Measurements from ENCODE around the gene GSG1. TPM values are rescaled to one million over a fixed set of nuclear protein-coding genes. Genes with fewer than 3 reads are reported as not detected.

Gene GSG1
- polyA plus RNA-seq, 3 donors = not detected

GRCh38 chr12:13102461-13103195 lies 839 bp downstream of the GSG1 start:
- H2AFZ ChIP-seq (ENCODE audit: insufficient read depth, low read depth, low read length, poor library complexity, severe bottlenecking) = no peak overlapping the region
- H3K4me1 Mint-ChIP-seq = peaks cover 60% of the 10 kb centered on the region

More at GRCh38 chr12:13102461-13103195, 839 bp downstream of the GSG1 start:
- Histone ChIP-seq H3K4me1 (ENCODE audit: control insufficient read depth in 1 of 2, insufficient read depth in 2 of 2, low read length in 2 of 2) (peaks cover 51% of the 10 kb centered on the region in 2 donors), H3K27ac (ENCODE audit: low read depth in 1 of 2, low read length in 2 of 2) (peak overlapping the region in 1 of 2 donors; percentile 98), H3K36me3 (replicated peaks in 1 of 2; ENCODE audit: control insufficient read depth in 1 of 2, insufficient read depth in 2 of 2, low read length in 2 of 2) (no peaks in the 10 kb centered on the region), H3K4me3 (replicated peaks in 1 of 3; ENCODE audit: low read depth in 2 of 3, low read length in 3 of 3) (no peak overlapping the region), H3K4me2 (replicated peaks; ENCODE audit: extremely low read depth, low read length, poor library complexity, severe bottlenecking) (no peak overlapping the region), H4K20me1 (ENCODE audit: insufficient read depth, low read length) (no peaks in the 10 kb centered on the region), H3K9ac (ENCODE audit: insufficient read depth, low read length, poor library complexity, severe bottlenecking) (no peak overlapping the region), H3K9me3 (replicated peaks in 1 of 2; ENCODE audit: control insufficient read depth in 1 of 2, insufficient read depth in 1 of 2, low read length in 2 of 2) (no peaks in the 10 kb centered on the region), H3K27me3 (ENCODE audit: control insufficient read depth in 2 of 2, insufficient read depth in 2 of 2, low read length in 2 of 2) (no peaks in the 10 kb centered on the region), H3K79me2 (ENCODE audit: insufficient read depth, low read length) (no peaks in the 10 kb centered on the region)
- H3K36me3 Mint-ChIP-seq = peaks cover 0 to 2% of the 10 kb centered on the region in 2 donors
- peaks cover 0 to 1% (median 0%) of the 10 kb centered on the region in 7 donors for H3K9me3 Mint-ChIP-seq
- peaks cover 0 to 8% (median 1%) of the 10 kb centered on the region in 3 donors for H3K27me3 Mint-ChIP-seq (ENCODE audit: low read depth in 3 of 3)
- peak overlapping the region; percentile 93 to 100 (median 95) for H3K27ac Mint-ChIP-seq
- peak; percentile 52 to 65 (median 59) for DNase-seq
- H3K4me3 Mint-ChIP-seq = peak overlapping the region; percentile 13 to 45
- no peak for TF ChIP-seq CTCF (IDR thresholded peaks at IDR 0.05)
- 76% methylated on average over 6 of the region's 7 CpGs for WGBS (ENCODE audit: insufficient coverage)
- intact Hi-C loops (cut with micrococcal nuclease) = loop anchor here (5.0 to 10.0 kb wide), 4 partner anchors 50 to 110 kb away; partner anchors contain the start of gene HEBP1 (in 1 of the 2)

Measured in CD14-positive monocyte (primary cell).